SH-SY5Y (cell line): ENCODE data around the gene GSE1.
A peak's percentile ranks its signal among the peaks of the same experiment; 100 is the strongest.

ENCODE experiments used
- GATA2 ChIP-seq: IDR thresholded peaks from 2 replicates; pipeline ENCODE4 v1.6.1; 2011; ENCODE audit warnings: mild to moderate bottlenecking, low read depth, low read length
- GATA3 ChIP-seq: IDR thresholded peaks from 2 replicates; pipeline ENCODE4 v1.6.1; 2011; ENCODE audit warnings: low read depth, mild to moderate bottlenecking, low read length, moderate library complexity

DNA sequence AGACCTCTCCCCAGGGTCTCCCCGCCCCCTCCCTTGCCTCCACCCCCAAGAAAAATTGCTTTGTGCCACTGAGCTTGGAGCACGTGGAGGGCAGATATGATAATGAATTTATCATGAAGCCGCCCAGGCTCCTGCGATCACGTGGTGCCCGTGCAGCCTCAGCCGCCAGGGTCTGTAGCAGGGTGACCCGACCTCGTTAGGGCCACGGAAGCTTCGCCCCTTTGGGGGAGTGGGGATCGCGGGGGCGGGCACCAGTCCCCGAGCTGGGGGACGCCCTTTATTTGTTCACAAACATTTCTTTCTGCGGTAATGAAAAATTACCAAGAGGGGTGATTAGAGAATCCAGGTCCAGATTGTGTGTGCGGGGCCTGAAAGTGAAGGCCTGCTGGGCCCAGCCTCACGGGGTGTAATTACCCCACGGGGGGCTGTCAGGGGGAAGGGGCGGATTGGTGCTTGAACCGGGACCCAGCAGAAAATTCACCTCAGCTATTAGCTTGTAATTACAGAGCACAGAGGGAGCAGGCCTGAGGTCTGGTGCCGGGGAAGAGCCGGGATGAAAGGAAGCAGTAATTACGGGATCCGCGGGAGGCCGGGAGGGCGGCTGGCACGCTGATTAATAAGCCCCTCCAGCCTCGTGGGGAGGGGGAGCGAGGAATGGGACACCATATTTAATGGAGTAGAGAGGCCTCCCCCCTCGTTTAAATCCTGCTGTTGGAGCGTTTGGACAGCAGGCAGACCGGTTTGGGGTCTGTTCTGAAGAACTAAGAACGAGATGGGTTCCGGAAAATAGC lies 13.3 kb downstream of the GSE1 start:
- TF ChIP-seq GATA3 (no peak), GATA2 (peak; percentile 31; the same call in 1 of the 2 replicates)
